DMS114 treated with DMSO at 0.1 percent for 48 hours (cell line): ENCODE results near the gene NOL3.

ENCODE experiments used
- DNase-seq: peaks from one replicate; lab custom pipeline; 2025; ENCODE audit not compliant: unreplicated experiment; lab: John Stamatoyannopoulos, UW

The NOL3 gene

GRCh38 chr16:67204076-67204475, 33.7 kb downstream of the NOL3 start:
- no peak for DNase-seq

- DNase-seq = no peak
Measured at GRCh38 chr16:67206129-67206837, 35.9 kb downstream of the NOL3 start.

GRCh38 chr16:67206838-67207248, 36.5 kb downstream of the NOL3 start:
- DNase-seq = no peak

DNA sequence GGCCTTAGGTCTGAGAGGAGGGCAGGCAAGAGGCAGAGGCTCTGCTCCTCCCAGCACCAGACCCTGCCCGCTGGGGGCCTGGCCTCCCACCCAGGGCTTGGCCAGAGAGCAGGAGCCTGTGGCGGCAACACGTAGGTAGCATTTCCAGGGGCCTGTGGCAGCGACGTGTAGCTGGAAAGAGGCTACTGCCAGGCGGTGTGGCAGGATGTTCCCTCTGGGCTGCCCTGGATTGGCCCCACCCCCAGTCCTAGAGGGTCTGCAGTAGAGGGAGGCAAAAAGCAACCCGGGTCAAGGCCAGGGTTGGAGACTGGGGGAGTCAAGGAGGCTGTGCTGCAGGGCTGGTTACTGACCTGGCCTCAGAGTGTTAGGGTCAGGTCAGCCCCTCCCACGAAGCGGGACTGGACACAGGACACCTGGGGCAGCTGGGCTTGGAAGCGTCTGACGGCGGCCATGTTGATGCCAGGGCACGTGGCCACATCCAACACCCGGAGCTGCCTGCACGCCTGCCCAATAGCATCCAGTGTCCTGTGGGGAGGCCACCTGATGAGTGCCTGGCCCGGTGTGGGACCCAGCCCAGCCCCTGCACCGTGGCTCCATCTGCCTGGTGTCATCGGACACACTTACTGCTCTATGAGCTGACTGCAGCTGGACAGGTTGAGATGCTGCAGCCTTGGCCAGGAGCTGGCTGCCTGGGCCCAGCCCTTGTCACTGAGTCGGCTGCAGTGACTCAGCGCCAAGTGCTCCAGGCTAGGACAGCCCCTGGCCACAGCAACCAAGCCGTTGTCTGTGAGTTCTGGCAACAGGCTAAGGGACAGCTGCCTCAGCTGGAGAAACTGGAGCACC, 37.1 kb downstream of the NOL3 start:
- no peak for DNase-seq

DNA sequence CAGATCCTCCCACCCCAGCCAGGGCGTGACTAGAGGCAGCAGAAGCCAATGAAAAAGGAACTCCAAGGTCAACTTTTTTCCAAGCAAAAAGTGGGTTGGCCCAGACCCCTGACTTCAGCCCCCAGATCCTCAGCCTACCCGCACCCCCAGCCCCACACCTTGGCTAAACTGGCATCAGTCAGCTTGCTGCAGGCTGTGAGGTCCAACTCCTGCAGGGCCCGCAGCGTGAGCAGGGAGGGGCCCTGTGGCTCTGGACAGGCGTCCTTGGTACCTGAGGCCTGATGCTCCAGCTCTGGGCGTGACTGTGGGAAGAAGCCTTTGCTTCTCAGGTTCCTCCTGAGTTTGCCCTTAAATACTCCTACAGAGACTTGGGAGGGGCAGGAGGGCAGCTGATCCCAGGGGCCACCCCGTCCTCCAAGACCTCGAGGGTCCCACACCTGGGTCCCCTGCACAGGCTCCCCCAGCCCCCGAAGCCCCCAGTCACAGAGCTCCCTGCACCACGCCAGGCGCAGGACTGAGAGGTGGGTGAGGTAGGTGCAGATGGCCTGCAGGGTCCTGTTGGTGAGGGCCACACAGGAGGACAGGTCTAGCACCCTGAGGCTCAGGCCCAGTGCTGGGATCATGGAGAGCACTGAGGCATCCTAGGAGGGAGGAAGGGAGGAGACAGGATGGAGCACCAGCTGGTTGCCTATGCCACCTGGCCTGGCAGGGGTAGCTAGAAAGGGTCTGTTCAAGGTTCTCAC, 38.0 kb downstream of the NOL3 start:
- no peak for DNase-seq

- no peak for DNase-seq
Measured at GRCh38 chr16:67209565-67209964, 39.2 kb downstream of the NOL3 start.

DNA sequence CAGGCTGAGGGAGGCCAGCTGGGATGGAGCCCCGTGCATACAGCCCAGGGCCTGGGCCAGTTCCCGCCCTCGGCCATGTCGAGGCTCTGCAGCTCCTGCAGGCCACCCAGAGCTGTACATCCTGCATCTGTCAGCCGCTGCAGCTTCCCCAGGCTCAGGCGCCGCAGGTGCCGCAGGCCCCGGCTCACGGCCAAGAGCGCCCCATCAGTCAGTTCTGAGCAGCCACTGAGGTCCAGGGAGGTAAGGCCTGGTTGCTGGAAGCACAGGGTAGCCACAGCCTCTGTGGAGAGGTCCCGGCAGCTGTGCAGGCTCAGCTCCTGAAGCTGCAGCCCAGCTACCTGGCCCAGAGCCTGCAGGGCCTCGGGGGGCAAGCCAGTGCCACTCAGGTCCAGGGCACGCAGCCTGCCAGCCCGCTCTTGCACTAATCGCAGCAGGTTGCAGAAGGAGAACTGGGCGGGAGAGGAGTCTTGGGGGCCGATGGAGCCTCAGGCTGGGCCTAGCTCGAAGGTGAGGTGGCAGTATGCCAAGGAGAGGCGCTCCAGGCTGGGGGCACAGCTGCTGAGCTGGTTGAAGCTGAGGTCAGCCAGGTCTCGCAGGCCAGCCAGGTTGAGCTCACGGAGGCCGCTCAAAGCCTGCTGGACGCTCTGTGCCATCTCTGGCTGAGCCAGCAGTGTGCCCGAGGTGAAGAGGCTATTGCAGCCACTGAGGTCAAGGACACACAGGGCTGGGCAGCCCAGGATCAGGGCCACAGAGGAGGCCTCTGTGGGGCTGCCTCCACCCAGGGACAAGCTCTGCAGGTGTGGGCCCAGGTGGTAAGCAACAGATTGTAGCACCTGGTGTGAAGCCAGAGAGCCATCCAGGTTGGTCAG, 40.0 kb downstream of the NOL3 start:
- DNase-seq = no peak

GRCh38 chr16:67211674-67212073, 41.3 kb downstream of the NOL3 start:
- no peak for DNase-seq

DNA sequence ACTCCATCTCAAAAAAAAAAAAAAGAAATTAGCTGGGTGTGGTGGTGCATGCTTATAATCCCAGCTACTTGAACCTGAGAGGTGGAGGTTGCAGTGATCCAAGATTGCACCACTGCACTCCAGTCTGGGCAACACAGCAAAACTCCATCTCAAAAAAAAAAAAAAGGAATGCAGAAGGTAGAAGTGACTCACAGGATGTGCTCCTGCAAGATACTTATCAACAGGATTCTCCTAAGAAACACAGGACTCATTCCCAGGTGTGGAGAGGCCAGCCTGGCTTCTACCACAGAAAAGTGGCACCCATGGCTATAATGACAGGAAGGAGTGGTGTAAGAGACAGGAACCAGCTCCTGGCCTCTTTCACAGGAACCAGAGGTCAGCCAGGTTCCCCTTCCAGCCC, 42.4 kb downstream of the NOL3 start:
- DNase-seq = no peak

GRCh38 chr16:67213197-67214019, 43.1 kb downstream of the NOL3 start:
- no peak for DNase-seq

GRCh38 chr16:67215706-67216105, 45.4 kb downstream of the NOL3 start:
- no peak for DNase-seq

GRCh38 chr16:67216612-67217490, 46.5 kb downstream of the NOL3 start:
- DNase-seq = no peak

DNA sequence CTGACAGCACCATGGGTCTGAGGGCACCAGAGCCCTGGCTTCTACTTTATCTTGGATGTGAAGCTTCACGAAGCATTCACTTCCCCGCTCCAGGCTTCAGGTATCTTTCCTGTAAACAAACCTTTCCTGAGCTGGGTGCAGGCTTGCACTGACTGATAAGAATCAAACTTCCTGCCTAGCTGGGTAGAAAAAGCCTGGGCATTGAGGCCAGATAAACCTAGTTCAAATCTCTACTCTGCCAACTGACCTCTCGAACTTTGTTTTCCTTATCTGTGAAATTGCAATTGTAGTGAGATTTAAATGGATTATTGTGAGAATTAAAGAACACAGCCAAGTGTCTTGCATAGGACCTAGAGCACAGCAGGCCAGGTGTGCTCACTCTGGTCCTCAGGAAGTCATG, 53.7 kb downstream of the NOL3 start:
- DNase-seq = no peak
